Renal cortex interstitium (tissue), 3 donors: ENCODE data around the gene VEZF1. TPM values are rescaled to one million over a fixed set of nuclear protein-coding genes. Genes with fewer than 3 reads are reported as not detected.

Experiments used
- polyA plus RNA-seq, 3 donors: library from polyadenylated mRNA; unstranded; fragments of 120-200 nt; gene quantifications; one replicate each; pipeline ENCODE4 v1.2.1, GENCODE V29; 2013; ENCODE audit not compliant: insufficient read length in 3 of 3

The VEZF1 gene
- polyA plus RNA-seq, 3 donors, result 99.9 to 111 (median 108) TPM

Other genes with a start within 250 kb of the VEZF1 start
- gene CCDC182, start 243.0 kb downstream of the VEZF1 start, polyA plus RNA-seq, result not detected
- gene MRPS23, start 138.2 kb downstream of the VEZF1 start, polyA plus RNA-seq, result 10 to 100 TPM; 55.4 to 66.7 (median 61.9) TPM
- gene CUEDC1, start 32.8 kb downstream of the VEZF1 start, polyA plus RNA-seq, result 10 to 100 TPM; 47.1 to 47.8 (median 47.7) TPM
- 100 to 1,000 TPM; 337 to 438 (median 379) TPM for gene SRSF1, start 19.0 kb upstream of the VEZF1 start, polyA plus RNA-seq
- 10 to 100 TPM; 64.4 to 86.1 (median 82.9) TPM for gene DYNLL2, start 95.2 kb upstream of the VEZF1 start, polyA plus RNA-seq
- gene OR4D1, start 160.1 kb upstream of the VEZF1 start, polyA plus RNA-seq, result under 1 TPM in 2 of 3 donors, not detected in 1; 0.03 to 0.11 TPM
- not detected for gene OR4D2, start 178.7 kb upstream of the VEZF1 start, polyA plus RNA-seq
- gene EPX, start 204.5 kb upstream of the VEZF1 start, polyA plus RNA-seq, result under 1 TPM; 0.68 to 0.95 (median 0.89) TPM
- gene MKS1, start 231.0 kb upstream of the VEZF1 start, polyA plus RNA-seq, result 10 to 100 TPM; 41.3 to 53.8 (median 43.0) TPM